OCI-LY7 (cell line): ENCODE data around the gene ADISSP. TPM values are rescaled to one million over a fixed set of nuclear protein-coding genes. Genes with fewer than 3 reads are reported as not detected.

Source experiments
- BruUV-seq: library from RNA; stranded (reverse); fragments of 400-500 nt; replicated peaks from 2 replicates; lab custom pipeline; 2021; lab: Mats Ljungman, UMichigan
- CTCF ChIA-PET: fragments of 300-600 bp; sonication (Branson Sonifier 250); formaldehyde crosslinking; loops from one replicate; lab custom pipeline; 2022; ENCODE audit warnings: antibody characterized with exemption; ENCODE audit not compliant: unreplicated experiment; lab: Charles Lee
- POLR2A ChIA-PET: fragments of 300-600 bp; sonication (Branson Sonifier 250); formaldehyde crosslinking; loops from one replicate; lab custom pipeline; 2022; ENCODE audit warnings: antibody characterized with exemption; lab: Charles Lee
- DNase-seq: peaks from one replicate; pipeline ENCODE4 v3.0.0-alpha.2; 2015; ENCODE audit warnings: low spot score
- H2AFZ ChIP-seq: fragments of 200-600 bp; sonication (generic), shearing (Covaris generic); 2 replicates; pipeline ENCODE4 v1.6.1; 2014; ENCODE audit warnings: mild to moderate bottlenecking, antibody characterized with exemption, low read length, moderate library complexity
- H3K27ac ChIP-seq: fragments of 200-600 bp; sonication (generic); 2 replicates; pipeline ENCODE4 v1.5.1; 2014; ENCODE audit warnings: mixed run types, low read depth, mild to moderate bottlenecking, moderate library complexity, low read length, inconsistent platforms; ENCODE audit not compliant: poor library complexity, severe bottlenecking
- H3K36me3 ChIP-seq: fragments of 200-600 bp; sonication (generic); 2 replicates; pipeline ENCODE4 v1.6.1; 2014; ENCODE audit warnings: mild to moderate bottlenecking, antibody characterized with exemption, low read length, moderate library complexity, mixed read lengths; ENCODE audit not compliant: insufficient read depth
- H3K4me1 ChIP-seq: fragments of 200-600 bp; sonication (generic); 2 replicates; pipeline ENCODE4 v1.5.1; 2014; ENCODE audit warnings: mild to moderate bottlenecking, low read length; ENCODE audit not compliant: insufficient read depth, poor library complexity, severe bottlenecking
- H3K4me2 ChIP-seq: fragments of 200-600 bp; sonication (generic); 2 replicates; pipeline ENCODE4 v1.6.1; 2014; ENCODE audit warnings: mild to moderate bottlenecking, low read length
- H3K4me3 ChIP-seq: fragments of 200-600 bp; sonication (generic); 2 replicates; pipeline ENCODE4 v1.5.1; 2014; ENCODE audit warnings: mild to moderate bottlenecking, low read depth, low read length; ENCODE audit not compliant: poor library complexity, severe bottlenecking
- H3K79me2 ChIP-seq: fragments of 200-600 bp; sonication (generic); 2 replicates; pipeline ENCODE4 v1.6.1; 2016; ENCODE audit warnings: low read depth, mild to moderate bottlenecking, low read length, moderate library complexity, mixed read lengths; ENCODE audit not compliant: insufficient read depth
- H3K9me2 ChIP-seq: fragments of 200-600 bp; sonication (generic); 2 replicates; pipeline ENCODE4 v1.6.1; 2016; ENCODE audit warnings: mild to moderate bottlenecking, low read length, mixed read lengths; ENCODE audit not compliant: insufficient read depth
- H3K9me3 ChIP-seq: fragments of 200-600 bp; sonication (generic); 2 replicates; pipeline ENCODE4 v1.6.1; 2014; ENCODE audit warnings: mild to moderate bottlenecking, mixed run types, low read length, mixed read lengths
- H4K20me1 ChIP-seq: fragments of 200-600 bp; sonication (generic); 2 replicates; pipeline ENCODE4 v1.6.1; 2014; ENCODE audit warnings: mild to moderate bottlenecking, antibody characterized with exemption, low read length, moderate library complexity, mixed read lengths; ENCODE audit not compliant: insufficient read depth
- EZH2phosphoT487 ChIP-seq: fragments of 200-600 bp; sonication (generic); IDR thresholded peaks from 2 replicates; pipeline ENCODE4 v1.6.1; 2018; ENCODE audit warnings: low read depth, borderline replicate concordance, mild to moderate bottlenecking, mixed run types, antibody characterized with exemption, low read length, moderate library complexity, mixed read lengths
- intact Hi-C: fragments of 100-400 bp; cut with micrococcal nuclease; formaldehyde crosslinking; loops from one replicate; pipeline ENCODE4 v1.10.0; 2022; ENCODE audit not compliant: unreplicated experiment
- total RNA-seq, 2 experiments: library from RNA; depleted of rRNA in 1 of 2; stranded (reverse); fragments of >200 nt in 1 of 2; shearing (Covaris generic) in 1 of 2; gene quantifications; 2 replicates each; pipeline ENCODE4 v1.2.3, GENCODE V29; 2014 to 2022
- TF ChIP-seq, protein P1 (sequence below): fragments of 200-600 bp; sonication (generic); conservative IDR thresholded peaks from 2 replicates; pipeline ENCODE4 v1.5.1; 2014; ENCODE audit warnings: mild to moderate bottlenecking, antibody characterized with exemption, low read length, moderate library complexity, mixed read lengths

ADISSP gene
- total RNA-seq, 2 experiments from 2014 or later: 64.4 to 66.7 TPM

DNA sequence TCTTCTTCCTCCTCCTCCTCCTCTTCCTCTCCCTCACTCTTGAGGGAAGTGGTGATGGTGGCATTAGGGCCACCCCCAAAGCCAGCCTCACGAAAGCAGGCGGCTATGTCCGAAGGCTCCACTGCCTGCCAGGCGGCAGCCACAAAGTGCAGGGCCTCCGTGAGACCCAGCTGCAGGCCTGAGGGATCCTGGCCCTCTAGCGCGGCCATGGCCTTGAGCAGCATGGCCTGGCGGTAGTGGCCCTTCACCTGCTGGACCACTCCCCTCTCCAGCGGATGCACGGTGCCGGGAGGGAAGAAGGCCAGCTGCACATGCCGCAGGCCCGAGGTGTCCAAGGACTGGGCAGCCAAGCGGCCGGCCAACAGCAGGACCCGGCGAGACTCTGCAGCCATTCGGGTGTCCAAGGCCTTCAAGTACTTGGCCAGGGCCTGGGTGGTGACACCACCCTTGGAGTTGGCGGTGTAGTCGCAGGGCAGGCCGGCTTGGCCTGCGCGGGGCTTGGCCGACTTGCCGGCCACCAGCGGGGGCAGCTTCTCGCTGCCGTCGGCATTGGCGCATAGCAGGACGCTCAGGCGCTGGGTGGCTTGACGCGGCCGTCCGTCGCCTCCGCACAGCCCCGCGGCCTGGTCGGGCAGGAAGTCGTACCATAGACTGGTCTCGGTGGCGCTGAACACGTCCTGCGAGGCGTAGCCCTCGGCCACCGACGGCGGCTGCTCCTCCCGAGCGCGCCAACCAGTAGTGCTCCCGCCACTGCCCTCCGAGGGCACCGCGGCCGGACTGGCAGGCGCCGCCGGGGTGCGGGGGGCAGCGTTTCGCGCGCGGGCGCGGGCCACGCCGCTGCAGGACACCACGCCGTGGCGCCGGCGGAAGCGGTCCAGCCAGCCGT lies 17.9 kb upstream of the ADISSP start:
- no peaks in the 10 kb centered on the region; the same call in 1 of the 2 replicates for H4K20me1 ChIP-seq
- no peaks in the 10 kb centered on the region for H3K9me2 ChIP-seq
- BruUV-seq: no TSS peak
- ChIA-PET CTCF (interaction anchor here (0.7 to 1.7 kb wide), 2 partner anchors 34 to 71 kb away, joined by 3 to 4 read pairs; partner anchors contain the start of gene AP5S1), POLR2A (interaction anchor here (0.7 to 3.2 kb wide), 2 partner anchors 35 to 60 kb away, joined by 6 to 16 read pairs; partner anchors contain the start of gene AP5S1)
- no peak overlapping the region for H3K27ac ChIP-seq
- H3K4me2 ChIP-seq: peak overlapping the region; percentile 65
- no peaks in the 10 kb centered on the region; the same call in 1 of the 2 replicates for H3K36me3 ChIP-seq
- no peaks in the 10 kb centered on the region for H3K9me3 ChIP-seq
- peaks cover 36% of the 10 kb centered on the region for H3K4me1 ChIP-seq
- DNase-seq: no peak
- H2AFZ ChIP-seq: no peak overlapping the region
- peaks cover 15% of the 10 kb centered on the region; the same call in 1 of the 2 replicates for H3K79me2 ChIP-seq
- intact Hi-C loops: loop anchor here (2.0 kb wide), 2 partner anchors 103 to 299 kb away; partner anchors contain the start of gene PANK2
- TF ChIP-seq, protein P1, sequence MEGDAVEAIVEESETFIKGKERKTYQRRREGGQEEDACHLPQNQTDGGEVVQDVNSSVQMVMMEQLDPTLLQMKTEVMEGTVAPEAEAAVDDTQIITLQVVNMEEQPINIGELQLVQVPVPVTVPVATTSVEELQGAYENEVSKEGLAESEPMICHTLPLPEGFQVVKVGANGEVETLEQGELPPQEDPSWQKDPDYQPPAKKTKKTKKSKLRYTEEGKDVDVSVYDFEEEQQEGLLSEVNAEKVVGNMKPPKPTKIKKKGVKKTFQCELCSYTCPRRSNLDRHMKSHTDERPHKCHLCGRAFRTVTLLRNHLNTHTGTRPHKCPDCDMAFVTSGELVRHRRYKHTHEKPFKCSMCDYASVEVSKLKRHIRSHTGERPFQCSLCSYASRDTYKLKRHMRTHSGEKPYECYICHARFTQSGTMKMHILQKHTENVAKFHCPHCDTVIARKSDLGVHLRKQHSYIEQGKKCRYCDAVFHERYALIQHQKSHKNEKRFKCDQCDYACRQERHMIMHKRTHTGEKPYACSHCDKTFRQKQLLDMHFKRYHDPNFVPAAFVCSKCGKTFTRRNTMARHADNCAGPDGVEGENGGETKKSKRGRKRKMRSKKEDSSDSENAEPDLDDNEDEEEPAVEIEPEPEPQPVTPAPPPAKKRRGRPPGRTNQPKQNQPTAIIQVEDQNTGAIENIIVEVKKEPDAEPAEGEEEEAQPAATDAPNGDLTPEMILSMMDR: no peak
- TF ChIP-seq EZH2phosphoT487: no peak
- peak overlapping the region; percentile 71 for H3K4me3 ChIP-seq

DNA sequence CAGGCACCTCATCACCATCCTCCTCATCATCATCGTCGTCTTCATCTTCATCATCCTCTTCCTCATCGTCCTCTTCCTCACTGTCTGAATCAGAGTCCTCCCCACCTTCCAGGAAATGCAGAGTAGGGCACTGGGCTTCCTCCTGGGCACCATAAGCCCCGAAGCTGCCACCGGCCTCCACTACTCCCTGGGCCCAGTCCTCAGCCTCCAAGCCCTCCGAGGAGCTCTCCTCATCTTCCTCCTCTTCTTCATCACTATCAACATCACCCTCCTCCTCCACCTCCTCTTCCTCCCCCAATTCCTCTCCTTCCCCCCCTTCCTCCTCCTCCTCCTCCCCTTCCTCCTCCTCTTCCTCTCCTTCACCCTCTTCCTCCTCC lies 17.3 kb upstream of the ADISSP start:
- DNase-seq: no peak
- ChIA-PET POLR2A (interaction anchor here (0.7 kb wide), 1 partner anchor 60 kb away, joined by 6 read pairs; no protein-coding TSS in a partner anchor), CTCF (no interaction called here)
- no peaks in the 10 kb centered on the region; the same call in 1 of the 2 replicates for H4K20me1 ChIP-seq
- H2AFZ ChIP-seq: no peak overlapping the region
- peak overlapping the region; percentile 43 for H3K4me2 ChIP-seq
- H3K4me3 ChIP-seq: no peak overlapping the region
- H3K79me2 ChIP-seq: peaks cover 15% of the 10 kb centered on the region; the same call in 1 of the 2 replicates
- TF ChIP-seq, protein P1: no peak
- no peak for TF ChIP-seq EZH2phosphoT487
- no peaks in the 10 kb centered on the region for H3K9me2 ChIP-seq
- H3K27ac ChIP-seq: no peak overlapping the region
- no TSS peak for BruUV-seq
- no peaks in the 10 kb centered on the region for H3K9me3 ChIP-seq
- no peaks in the 10 kb centered on the region; the same call in 1 of the 2 replicates for H3K36me3 ChIP-seq
- H3K4me1 ChIP-seq: peaks cover 38% of the 10 kb centered on the region
- intact Hi-C loops: loop anchor here (5.0 kb wide), 1 partner anchor 68 kb away; no protein-coding TSS in a partner anchor
